Measurements from ENCODE around the gene CLCN4.

CLCN4 gene

GRCh38 chrX:10173331-10173900 is 16.6 kb downstream of the CLCN4 start:
- in situ Hi-C loops (cut with MboI; ENCODE audit: low sequenced_read_pairs, unreplicated experiment) = no loop called here
- TF ChIP-seq CTCF (IDR thresholded peaks at IDR 0.05; ENCODE audit: borderline replicate concordance, control extremely low read depth, extremely low read depth, insufficient read depth, missing control alignments) = no peak
- no peak for DNase-seq (ENCODE audit: low spot score)

DNA sequence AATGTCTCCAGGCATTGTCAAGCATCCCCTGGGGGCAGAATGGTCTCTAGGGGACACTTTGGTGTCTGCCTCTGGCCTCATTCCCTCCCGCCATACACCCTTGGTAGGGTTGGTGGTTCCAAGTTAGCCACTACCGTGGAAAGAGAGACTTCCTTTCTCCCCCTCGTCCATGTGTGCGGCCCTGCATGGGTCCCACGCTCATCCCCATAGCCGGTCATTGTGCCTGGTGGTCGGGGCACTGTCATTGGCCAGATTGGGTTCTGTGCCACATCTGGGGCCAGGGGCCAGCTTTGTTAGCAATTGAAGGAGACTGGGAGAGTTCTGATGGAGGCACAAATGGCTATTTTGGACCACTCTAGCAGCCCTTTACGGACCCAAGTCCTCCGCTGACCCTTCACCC is 17.3 kb downstream of the CLCN4 start:
- in situ Hi-C loops (cut with MboI; ENCODE audit: low sequenced_read_pairs, unreplicated experiment) = no loop called here
- no peak for TF ChIP-seq CTCF (IDR thresholded peaks at IDR 0.05; ENCODE audit: borderline replicate concordance, control extremely low read depth, extremely low read depth, insufficient read depth, missing control alignments)
- no peak for DNase-seq (ENCODE audit: low spot score)

DNA sequence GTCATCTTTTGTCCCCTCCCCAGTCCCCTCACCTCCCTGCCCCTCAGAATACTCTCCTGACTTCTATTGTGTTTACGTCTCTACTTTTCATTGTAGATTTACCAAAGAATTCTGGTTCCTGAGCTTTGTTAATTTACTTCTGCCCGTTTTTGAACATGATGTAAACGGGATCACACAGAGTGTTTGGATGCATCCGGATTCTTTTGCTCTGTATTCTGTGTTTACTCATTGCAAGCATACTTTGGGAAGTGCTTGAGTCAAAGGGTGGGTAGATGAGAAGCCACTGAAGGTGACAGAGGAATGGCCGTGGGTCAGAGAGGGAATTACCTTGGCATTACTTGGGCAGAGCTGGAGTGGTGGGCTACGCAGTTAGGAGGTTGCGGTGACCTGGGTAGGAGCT is 18.0 kb downstream of the CLCN4 start:
- no peak for DNase-seq (ENCODE audit: low spot score)
- in situ Hi-C loops (cut with MboI; ENCODE audit: low sequenced_read_pairs, unreplicated experiment) = loop anchor here (25.0 kb wide), 2 partner anchors 562 to 962 kb away; no protein-coding TSS in a partner anchor
- no peak for TF ChIP-seq CTCF (IDR thresholded peaks at IDR 0.05; ENCODE audit: borderline replicate concordance, control extremely low read depth, extremely low read depth, insufficient read depth, missing control alignments)

DNA sequence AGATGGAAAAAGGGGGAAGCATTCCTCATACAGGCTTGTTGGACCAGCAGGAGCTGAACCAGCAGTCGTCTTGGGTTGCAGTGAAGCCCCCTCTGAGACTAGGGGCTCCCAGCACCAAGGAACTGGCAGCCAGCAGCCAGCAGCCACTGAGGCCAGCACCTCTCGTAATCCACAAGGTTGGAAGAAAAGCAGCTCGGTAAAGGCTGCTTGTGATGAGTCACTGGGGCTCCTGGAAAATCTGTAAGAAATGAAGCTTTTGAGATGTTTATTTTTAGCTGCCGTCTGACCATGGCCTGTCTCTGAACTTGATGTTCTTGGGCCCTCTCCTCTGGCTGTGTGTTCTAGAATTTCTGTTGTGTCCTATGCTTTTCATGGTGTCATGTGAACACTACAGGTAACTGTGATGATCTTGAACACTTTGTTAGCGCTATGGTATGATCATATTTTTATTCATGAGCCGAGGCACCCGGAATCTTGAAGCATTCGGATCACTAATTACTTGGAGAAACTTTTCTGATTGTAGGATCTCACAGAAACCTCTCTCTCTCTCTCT is 18.6 kb downstream of the CLCN4 start:
- in situ Hi-C loops (cut with MboI; ENCODE audit: low sequenced_read_pairs, unreplicated experiment) = loop anchor here (25.0 kb wide), 2 partner anchors 562 to 962 kb away; no protein-coding TSS in a partner anchor
- TF ChIP-seq CTCF (IDR thresholded peaks at IDR 0.05; ENCODE audit: borderline replicate concordance, control extremely low read depth, extremely low read depth, insufficient read depth, missing control alignments) = no peak
- no peak for DNase-seq (ENCODE audit: low spot score)

GRCh38 chrX:10176121-10177003 is 19.6 kb downstream of the CLCN4 start:
- no peak for DNase-seq (ENCODE audit: low spot score)
- no peak for TF ChIP-seq CTCF (IDR thresholded peaks at IDR 0.05; ENCODE audit: borderline replicate concordance, control extremely low read depth, extremely low read depth, insufficient read depth, missing control alignments)

DNA sequence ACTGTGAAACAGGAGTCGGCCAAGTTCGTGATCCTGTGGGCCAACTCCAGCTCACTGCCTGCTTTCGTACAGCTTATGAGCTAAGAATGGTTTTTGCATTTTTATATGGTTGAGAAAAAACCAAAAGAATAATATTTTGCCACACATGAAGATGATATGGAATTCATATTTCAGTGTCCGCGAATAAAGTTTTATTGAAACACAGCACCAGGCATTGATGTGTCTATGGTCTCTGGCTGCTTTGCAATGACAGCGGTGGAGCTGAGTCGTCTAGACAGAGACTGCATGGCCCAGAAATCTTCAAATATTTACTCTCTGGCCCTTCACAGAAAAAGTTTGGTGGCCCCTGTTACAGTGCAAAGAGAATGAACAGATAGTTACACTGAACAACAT is 20.2 kb downstream of the CLCN4 start:
- TF ChIP-seq CTCF (IDR thresholded peaks at IDR 0.05; ENCODE audit: borderline replicate concordance, control extremely low read depth, extremely low read depth, insufficient read depth, missing control alignments) = no peak
- in situ Hi-C loops (cut with MboI; ENCODE audit: low sequenced_read_pairs, unreplicated experiment) = loop anchor here (25.0 kb wide), 2 partner anchors 560 to 960 kb away; no protein-coding TSS in a partner anchor
- DNase-seq (ENCODE audit: low spot score) = no peak

More at GRCh38 chrX:10176121-10177003, 19.6 kb downstream of the CLCN4 start:
- in situ Hi-C loops (cut with MboI; ENCODE audit: low sequenced_read_pairs, unreplicated experiment) = loop anchor here (25.0 kb wide), 2 partner anchors 561 to 961 kb away; no protein-coding TSS in a partner anchor
